ENCODE measurements around the gene NDEL1.

Gene NDEL1

DNA sequence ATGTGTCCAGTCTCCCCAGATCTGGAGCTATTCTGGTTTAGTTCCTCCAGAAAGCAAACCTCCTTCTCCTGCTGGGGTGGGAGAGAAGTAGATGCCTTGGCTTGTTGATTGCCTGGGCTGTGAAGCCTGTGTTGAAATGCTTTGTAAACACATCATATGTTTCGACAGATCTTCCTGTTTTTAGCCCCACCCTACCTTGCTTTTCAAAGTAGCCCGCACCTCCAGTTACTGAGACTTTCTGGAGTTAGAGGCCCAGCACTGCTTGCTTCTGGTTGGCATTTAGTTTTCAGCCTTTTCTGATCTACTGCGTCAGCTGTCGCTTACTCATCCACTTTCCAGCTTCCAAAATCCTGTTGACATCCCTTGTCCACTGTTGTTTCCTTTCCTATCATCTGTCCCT, 17.9 kb upstream of the NDEL1 start:
- no peak for DNase-seq

DNA sequence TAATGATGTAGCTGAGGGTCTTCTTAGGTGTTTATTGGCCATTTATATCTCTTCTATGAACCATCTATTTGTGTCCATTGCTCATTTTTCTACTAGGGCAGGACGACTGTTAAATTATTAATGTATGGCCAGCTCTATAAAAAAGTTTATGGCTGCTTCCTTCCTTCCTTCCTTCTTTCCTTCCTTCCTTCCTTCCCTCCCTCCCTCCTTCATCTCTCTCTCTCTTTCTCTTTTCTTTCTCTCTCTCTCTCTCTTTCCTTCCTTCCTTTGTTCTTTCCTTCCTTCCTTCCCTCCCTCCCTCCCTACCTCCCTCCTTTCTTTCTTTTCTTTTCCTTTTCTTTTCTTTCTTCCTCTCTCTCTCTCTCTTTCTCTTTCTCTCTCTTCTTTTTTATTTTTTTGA, 17.2 kb upstream of the NDEL1 start:
- no peak for DNase-seq

- no peak for DNase-seq
These were observed 16.4 kb upstream of the NDEL1 start for GRCh38 chr17:8419305-8419704.

DNA sequence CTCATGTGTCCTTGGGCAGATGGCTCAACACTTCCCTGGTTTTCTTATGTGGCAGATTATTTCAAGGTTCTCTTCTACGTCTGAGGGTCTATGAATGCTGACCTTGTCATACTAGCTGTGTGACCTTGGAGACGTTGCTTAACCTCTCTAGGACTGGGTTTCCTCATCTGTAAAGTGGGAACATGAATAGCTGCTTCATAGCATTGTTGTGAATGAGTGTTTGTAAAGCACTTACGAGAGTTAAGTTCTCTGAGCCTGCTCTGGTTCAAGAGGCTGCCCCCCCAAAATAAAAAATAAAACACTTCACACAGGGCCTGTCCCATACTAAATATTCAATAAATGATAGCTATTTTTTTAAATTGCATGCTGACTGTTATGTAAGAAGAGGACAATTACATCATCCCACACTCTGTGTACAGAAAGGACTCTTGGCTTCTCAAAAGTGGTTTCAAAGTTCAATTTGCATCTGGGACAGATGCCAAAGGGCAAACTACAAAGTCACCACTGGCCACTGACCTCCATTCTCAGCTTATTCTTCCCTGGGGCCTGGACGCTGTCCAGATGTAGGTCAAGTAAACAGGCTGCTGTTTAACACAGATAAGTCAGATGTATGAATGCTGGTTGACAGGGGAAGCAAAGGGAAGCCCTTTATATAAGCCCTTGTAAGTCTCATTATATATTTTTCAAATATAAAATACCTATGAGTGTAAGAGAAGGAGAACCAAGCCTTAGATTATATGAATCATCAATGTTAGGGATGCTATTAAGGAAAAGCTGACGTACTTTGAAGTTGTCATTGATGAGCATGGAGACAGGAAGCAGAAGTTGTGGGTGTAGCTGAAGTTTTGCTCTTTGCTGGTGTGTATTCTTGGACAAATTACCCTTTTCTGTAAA, 15.4 kb upstream of the NDEL1 start:
- DNase-seq = no peak

DNA sequence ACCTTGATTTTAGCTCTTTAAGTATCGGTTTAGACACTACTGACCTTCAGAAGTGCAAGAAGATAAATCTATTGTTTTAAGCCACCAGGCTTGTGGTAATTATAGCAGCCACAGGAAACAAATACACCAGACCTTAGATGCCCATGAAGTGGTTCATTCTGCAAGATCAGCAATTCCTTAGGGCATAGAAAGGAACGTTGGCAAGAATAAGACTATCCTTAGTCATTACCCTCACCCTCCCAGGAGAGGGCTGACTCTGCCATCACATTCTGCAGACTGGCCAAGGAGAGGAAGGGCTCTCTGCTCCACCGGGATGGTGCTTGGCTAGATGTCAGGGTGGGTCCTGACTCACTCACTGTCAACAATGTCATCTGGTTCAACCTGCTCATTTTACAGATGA, 14.1 kb upstream of the NDEL1 start:
- DNase-seq = no peak

DNA sequence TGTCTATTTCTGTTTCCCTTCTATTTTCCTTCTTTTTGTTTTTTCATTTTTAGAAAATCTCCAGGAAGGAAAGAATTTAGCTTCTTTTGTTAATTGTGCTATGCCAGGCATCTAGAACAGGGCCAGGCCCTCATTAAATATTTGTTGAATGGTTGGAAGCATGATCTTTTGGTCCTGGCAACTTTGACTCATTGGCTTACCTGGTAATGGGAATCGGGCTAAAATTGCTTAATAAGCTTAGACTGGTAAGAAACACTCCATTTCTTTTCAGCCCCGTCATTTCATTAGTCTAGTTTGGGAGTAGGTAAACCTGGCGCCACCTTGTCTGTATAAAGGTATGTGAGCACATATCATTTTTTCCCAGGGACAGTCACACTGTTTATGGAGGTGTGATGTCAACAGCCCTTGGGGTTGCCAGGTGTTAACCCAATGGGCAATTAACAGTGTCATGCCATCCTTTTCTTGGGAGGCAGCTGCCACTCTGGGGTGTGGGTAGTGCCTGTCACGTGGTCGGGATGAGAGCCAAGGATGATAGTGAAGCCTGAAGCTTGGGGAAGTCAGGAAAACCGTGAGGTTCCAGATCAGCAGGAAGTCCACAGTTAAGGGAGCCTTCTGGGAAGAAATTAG, 9.5 kb upstream of the NDEL1 start:
- no peak for DNase-seq

DNA sequence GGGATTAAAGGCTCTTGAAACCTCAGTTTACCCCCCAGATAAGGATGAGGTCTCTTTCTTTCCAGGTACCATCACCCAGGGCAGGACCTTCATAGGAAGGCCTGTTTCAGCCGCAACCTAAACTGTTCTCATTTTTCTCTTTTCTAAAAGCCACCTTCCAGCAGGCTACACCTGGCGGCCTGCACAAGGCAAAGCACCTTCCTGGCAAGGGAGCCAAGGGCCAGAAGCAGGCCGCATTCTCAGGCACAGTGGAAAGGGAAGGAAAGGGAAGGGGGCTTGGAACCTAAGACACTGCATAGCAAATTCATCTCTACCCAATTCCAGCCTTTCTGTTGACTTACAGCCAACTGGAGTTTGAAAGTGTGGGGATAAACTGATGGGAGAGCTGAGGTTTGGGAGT, 8.9 kb upstream of the NDEL1 start:
- no peak for DNase-seq

GRCh38 chr17:8430966-8431365, 4.7 kb upstream of the NDEL1 start:
- no peak for DNase-seq

- DNase-seq = peak in 1 of 2 experiments; percentile 52
These were observed 622 bp downstream of the NDEL1 start for GRCh38 chr17:8436169-8436843.

DNA sequence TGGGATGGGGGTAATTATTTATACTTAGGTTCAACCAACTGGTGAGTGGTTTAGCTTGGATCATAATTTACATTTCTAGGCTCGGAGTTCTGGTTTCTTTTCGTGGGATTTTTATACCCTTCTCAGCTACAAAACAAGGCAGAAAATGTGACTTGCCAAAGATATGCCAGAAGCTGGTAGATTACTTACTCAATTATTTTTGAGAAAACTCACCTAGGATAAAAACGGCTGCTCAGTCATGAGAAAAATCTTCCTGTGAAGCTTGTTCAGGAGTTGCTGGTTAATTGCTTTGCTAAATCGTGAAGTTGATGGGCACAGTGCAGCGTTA, 1.1 kb downstream of the NDEL1 start:
- no peak for DNase-seq

DNA sequence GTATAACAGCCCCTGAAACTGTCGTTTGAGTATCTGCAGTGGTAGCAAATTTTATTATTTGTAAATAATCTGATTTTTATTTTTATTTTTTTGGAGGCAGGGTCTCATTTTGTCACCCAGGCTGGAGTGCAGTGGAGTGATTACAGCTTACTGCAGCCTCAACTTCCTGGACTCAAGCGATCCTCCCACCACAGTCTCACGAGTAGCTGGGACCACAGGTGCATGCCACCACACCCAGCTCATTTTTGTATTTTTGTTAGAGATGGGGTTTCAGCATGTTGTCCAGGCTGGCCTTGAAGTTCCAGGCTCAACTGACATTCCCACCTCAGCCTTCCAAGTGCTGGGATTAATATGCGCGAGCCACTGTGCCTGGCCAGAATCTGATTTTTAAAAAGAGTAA, 2.8 kb downstream of the NDEL1 start:
- no peak for DNase-seq

DNA sequence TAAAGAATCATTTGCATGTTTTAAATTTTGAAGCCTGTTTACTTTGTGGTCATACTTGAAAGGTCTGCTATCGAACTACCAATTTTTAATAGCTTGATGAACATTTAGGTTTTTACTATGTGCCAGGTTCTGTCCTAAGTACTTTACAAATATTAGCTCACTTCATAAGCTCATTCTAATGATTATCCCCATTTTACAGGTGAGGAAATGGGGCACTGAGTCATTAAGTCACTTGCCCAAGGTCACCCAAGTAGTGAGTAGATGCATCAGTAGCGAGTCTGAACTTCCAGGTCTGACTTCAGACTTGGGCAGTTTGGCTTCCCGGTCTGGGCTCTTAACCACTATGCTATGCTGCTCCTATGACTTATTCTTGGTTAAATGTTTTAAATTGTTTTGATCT, 4.0 kb downstream of the NDEL1 start:
- no peak for DNase-seq

GRCh38 chr17:8441690-8442089, 6.0 kb downstream of the NDEL1 start:
- DNase-seq = no peak

DNA sequence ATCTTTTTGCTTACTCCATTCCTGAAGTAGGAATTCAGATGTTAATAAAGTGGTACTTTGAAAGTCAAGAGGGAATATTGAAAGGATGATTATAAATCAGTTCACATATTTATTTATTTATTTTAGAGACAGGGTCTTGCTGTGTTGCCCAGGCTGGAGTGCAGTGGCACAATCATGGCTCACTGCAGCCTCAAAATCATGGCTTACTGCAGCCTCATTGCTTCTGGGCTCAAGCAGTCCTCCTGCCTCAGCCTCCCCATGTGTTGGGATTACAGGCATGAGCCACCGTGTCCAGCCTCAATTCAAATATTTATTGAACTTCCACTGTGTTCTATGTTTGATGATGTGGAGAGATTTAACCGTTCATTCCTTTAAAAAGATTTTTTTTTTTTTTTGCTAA, 6.6 kb downstream of the NDEL1 start:
- DNase-seq = no peak

DNA sequence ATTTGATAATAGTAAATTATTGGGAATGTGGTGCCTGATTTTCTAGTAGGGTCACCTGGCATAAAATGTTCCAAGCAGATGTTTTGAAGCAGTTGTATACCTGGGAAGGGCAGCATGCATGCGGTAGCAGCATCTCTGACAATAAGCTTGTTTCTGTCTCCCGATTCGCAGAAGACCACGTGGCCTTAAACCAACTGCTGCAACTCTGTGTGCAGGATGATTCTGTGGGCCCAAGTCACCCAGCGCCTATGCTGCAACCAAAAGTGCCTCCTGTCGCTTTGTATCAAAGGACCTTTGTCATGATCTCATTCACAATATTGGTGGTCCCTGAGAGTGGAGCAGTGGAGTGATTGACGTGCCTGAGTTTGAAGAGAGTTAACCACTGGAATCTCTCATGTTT, 8.1 kb downstream of the NDEL1 start:
- DNase-seq = no peak

- no peak for DNase-seq
These were observed 8.8 kb downstream of the NDEL1 start for GRCh38 chr17:8444494-8444893.

DNA sequence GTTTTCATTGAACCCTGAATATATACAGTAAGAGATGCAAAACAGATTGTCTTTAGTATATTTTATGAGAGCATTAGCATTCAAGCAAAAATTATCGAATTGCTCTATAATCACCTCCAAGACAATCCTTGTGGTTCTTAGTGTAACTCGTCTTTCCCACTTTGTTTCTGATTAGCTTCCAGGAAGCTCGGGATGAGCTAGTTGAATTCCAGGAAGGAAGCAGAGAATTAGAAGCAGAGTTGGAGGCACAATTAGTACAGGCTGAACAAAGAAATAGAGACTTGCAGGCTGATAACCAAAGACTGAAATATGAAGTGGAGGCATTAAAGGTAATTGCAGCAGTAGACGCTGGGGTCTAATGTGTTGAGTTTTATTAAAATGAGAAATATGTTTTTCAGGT, 9.9 kb downstream of the NDEL1 start:
- DNase-seq = no peak

DNA sequence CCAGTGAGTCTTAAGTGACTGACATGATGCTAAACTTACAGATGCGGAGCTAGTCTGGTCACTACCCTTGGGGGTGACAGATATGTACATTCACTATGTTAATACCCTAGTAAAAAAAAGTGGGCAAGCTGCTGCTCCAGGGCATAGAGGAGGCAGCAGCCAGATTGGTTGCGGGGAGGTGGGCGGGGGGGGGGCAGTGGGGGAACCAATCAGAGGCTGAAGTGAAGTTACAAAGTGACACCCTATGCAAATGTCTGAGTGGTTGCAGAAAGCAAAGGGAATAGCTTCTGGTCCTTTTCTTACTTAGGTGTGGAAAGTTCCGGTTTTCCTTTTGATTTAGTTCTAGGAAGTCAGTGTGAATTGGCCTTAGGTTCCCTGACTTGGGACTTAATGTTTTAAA, 12.1 kb downstream of the NDEL1 start:
- no peak for DNase-seq

DNA sequence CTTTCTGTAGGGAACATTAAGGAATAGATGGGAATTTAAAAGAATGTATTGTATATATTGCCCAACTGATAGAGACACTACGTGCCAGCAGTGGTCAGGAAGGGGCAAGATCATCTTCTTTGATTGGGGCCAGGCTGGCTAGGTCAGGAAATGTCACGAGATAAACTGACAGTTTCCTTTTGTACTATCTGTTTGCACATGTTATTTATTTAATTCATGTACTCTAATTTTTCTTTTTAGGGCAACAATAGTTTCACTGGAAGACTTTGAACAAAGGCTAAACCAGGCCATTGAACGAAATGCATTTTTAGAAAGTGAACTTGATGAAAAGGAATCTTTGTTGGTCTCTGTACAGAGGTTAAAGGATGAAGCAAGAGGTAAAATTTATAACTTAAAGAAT, 12.6 kb downstream of the NDEL1 start:
- no peak for DNase-seq

- DNase-seq = no peak
These were observed 16.4 kb downstream of the NDEL1 start for GRCh38 chr17:8451933-8452614.

- no peak for DNase-seq
These were observed 17.6 kb downstream of the NDEL1 start for GRCh38 chr17:8453326-8453725.

- no peak for DNase-seq
These were observed 20.1 kb downstream of the NDEL1 start for GRCh38 chr17:8455665-8456209.

DNA sequence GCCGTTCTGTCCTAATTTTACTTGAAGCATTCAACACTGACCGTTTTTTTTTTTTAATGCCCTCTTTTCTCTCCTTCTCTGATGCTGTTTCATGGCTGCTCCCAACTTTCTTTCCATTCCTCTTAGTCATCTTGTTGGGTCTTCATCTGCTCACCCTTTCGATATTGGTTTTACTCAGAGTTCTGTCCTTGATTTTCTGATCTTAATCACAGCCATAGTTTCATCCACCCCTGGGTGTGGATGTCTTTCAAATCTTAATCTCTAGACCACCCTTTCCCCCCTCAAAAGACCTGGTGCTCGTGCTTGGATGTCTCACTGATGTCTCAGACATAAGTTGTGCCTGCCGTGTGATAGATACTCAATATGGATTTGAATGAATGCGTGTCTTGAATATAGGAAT, 22.4 kb downstream of the NDEL1 start:
- no peak for DNase-seq

Measured in SW 1271 (cell line).